DND-41 (cell line): ENCODE data around the gene PET100.

Experiments used
- EZH2 ChIP-seq: IDR thresholded peaks from 3 replicates; pipeline ENCODE4 v1.6.1; 2012; ENCODE audit warnings: borderline replicate concordance, low read depth, mild to moderate bottlenecking, moderate library complexity, low read length, inconsistent platforms; ENCODE audit not compliant: severe bottlenecking
- TF ChIP-seq, protein P1 (sequence below): IDR thresholded peaks from 2 replicates; pipeline ENCODE4 v1.5.1; 2012; ENCODE audit warnings: borderline replicate concordance, low read length, moderate library complexity, mild to moderate bottlenecking; ENCODE audit not compliant: poor library complexity, severe bottlenecking; ENCODE audit errors: extremely low read depth

DNA sequence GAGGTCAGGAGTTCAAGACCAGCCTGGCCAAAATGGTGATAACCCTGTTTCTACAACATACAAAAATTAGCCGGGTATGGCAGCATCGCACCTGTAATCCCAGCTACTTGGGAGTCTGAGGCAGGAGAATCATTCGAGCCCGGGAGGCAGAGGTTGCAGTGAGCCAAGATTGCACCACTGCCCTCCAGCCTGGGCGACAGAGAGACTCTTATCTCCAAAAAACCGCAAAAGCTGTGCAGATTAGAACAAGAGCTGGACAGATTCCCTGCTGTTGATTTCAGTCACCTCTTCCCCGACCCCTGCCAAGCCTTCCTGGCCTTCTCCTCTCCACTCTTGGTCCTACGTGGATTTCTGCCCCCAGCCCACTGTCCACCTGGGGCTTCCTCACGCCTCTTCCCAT lies 25.7 kb upstream of the PET100 start:
- TF ChIP-seq, protein P1, sequence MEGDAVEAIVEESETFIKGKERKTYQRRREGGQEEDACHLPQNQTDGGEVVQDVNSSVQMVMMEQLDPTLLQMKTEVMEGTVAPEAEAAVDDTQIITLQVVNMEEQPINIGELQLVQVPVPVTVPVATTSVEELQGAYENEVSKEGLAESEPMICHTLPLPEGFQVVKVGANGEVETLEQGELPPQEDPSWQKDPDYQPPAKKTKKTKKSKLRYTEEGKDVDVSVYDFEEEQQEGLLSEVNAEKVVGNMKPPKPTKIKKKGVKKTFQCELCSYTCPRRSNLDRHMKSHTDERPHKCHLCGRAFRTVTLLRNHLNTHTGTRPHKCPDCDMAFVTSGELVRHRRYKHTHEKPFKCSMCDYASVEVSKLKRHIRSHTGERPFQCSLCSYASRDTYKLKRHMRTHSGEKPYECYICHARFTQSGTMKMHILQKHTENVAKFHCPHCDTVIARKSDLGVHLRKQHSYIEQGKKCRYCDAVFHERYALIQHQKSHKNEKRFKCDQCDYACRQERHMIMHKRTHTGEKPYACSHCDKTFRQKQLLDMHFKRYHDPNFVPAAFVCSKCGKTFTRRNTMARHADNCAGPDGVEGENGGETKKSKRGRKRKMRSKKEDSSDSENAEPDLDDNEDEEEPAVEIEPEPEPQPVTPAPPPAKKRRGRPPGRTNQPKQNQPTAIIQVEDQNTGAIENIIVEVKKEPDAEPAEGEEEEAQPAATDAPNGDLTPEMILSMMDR = no peak
- TF ChIP-seq EZH2 = no peak
